Measurements from ENCODE around the gene OCRL. TPM values are rescaled to one million over a fixed set of nuclear protein-coding genes. Genes with fewer than 3 reads are reported as not detected.

Gene OCRL
- total RNA-seq, 1 experiment from 2014 or later = 10.0 TPM

GRCh38 chrX:129634541-129634940 is 94.5 kb downstream of the OCRL start:
- no peak for DNase-seq (ENCODE audit: low read depth)

DNA sequence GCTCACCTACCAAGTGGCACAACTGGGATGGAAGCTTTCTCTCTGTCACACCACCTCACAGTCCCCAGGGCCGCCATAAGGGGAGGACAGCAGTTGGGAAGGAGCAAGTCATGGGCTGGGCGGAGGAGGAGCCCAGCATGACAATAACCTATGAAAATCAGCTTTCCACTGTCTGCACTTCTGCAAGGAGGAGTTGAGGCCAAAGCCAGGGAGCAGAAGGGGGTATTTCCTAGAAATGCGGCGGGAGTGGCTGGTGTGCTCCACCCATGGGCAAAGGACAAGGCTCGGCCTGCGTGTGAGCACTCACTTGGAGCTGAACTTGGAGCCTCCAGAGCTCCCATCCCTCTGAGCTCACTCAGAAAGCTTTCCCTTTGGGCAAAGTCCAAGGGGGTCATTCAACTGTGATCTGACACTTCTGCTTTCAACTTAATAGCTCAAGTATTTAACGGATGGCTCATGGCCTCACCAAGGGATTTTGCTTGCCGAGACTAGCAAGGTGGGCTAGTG is 96.2 kb downstream of the OCRL start:
- no peak for DNase-seq (ENCODE audit: low read depth)

DNA sequence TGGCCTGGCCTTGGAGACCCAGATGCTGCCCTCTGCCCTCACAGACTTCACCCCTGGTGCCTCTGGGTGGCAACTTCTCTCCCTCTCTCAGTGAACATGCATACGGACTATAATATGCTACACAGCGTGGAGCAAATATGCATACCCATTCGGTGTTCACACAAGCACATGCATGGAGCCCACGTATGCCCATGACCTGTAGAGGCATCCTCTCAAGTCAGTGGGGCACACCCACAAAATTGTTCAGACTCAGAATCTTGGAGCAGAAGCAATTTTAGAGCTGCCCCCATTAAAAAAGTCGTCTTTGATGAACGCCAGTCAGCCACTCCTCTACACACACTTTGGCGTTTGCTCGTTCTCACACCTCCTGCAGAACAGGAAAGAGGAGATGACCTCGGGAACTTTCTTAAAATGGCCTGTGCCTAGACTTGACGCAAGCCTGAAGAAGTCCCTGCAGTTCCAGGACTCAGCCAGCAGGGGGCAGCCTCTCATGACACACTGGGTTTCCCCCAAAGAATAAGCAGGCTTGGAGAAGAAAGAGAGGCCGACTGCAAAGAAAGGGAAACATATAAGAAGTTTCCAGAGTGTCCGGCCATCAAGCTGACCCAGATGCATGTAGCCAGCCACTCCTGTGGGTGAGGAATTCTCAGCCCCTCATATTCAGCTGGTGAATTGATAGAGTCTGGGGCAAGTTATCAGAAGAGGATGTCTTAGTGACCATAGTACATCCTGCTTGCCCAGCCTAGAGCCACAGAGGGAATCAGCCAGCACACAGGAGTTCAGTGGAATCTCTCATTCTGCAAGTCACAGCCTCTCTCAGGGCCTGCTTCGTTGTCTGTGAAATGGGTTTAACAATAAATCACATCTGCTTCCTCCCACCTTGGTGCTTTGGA is 97.4 kb downstream of the OCRL start:
- peak; percentile 40 for DNase-seq (ENCODE audit: low read depth)

GRCh38 chrX:129638917-129639316 is 98.9 kb downstream of the OCRL start:
- DNase-seq (ENCODE audit: low read depth) = no peak

DNA sequence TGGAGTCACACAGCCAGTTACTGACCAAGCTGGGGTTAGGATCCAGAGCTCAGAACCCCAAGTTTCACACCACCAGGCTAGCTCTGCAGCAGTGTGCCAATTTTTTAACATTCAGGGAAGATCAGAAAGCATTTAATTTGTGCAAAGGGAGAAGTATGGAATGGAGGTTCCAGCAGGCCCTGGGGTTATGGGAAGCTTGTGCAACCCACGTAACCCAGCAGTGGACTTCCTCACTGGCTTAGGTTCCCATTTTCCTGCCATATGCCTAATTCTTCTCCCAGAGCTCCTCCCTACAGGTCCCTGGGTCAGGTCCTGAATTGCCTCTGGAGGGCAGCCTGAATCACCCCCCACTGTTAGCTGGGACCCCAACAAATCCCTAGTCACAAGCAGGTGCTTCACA is 100.7 kb downstream of the OCRL start:
- no peak for DNase-seq (ENCODE audit: low read depth)

DNA sequence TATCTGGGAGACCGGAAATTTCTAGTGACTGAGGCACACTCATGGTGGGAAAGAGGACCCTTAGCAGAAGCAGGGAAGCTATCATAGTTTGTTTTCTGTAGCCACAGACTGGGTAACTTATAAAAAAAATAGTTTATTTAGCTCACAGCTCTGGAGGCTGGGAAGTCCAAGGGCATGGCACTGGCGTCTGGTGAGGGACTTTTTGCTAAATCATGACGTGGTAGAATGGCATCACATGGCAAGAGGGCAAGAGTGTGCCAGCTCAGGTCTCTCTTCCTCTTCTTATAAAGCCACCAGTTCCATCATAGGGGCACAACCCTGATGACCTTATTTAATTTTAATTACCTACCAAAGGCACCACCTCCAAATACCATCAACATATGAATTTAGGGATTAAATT is 101.4 kb downstream of the OCRL start:
- no peak for DNase-seq (ENCODE audit: low read depth)

DNA sequence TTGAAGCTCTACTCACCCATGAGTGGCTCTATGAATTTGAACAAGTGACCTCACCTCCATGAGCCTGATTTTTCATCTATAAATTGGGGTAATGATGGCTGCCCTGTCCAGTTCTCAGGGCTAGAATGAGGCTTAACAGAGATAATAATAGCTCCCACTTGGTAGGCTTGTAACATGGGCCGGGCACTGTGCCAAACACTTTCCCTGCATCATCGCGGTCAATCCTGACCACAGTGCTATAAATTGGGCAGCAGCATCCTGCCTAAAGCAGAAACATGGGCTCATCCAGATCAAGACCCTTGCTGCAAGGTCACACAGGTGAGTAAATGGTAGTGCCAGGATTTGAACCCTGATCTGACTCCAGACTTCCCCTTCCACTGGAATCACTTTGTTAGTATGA is 101.9 kb downstream of the OCRL start:
- peak; percentile 68 for DNase-seq (ENCODE audit: low read depth)

Other genes with a start within 250 kb of the OCRL start
- gene SMARCA1, start 16.8 kb upstream of the OCRL start, total RNA-seq (2014; rRNA removed; shearing (Covaris generic)) = 31.3 and 39.3 TPM in 2 replicates
- gene APLN, start 114.7 kb downstream of the OCRL start, total RNA-seq (2014; rRNA removed; shearing (Covaris generic)) = 0.98 and 1.2 TPM in 2 replicates
- not detected in 2 replicates for gene XPNPEP2, start 198.7 kb downstream of the OCRL start, total RNA-seq (2014; rRNA removed; shearing (Covaris generic))
- not detected in 2 replicates for gene SASH3, start 239.7 kb downstream of the OCRL start, total RNA-seq (2014; rRNA removed; shearing (Covaris generic))

All from RPMI7951 (cell line).